ENCODE results near the gene MIPOL1. TPM values are rescaled to one million over a fixed set of nuclear protein-coding genes. Genes with fewer than 3 reads are reported as not detected.
A peak's percentile ranks its signal among the peaks of the same experiment; 100 is the strongest.
"Not testable (repeated sequence)": the region's sequence is repeated elsewhere in the genome, so short reads cannot be mapped to it uniquely, and the experiment has no call there.

Gene MIPOL1
- total and polyA plus RNA-seq, 3 donors from 2014 or later = 9.0 to 38.8 (median 31.6) TPM

GRCh38 chr14:37172936-37173614 lies 24.7 kb upstream of the MIPOL1 start:
- Histone ChIP-seq H3K9me3 (no peaks in the 10 kb centered on the region), H3K4me3 (peak overlapping the region; percentile 83 to 91), H3K4me1 (peaks cover 19% of the 10 kb centered on the region), H3K27me3 (no peaks in the 10 kb centered on the region), H3K27ac (peak overlapping the region; percentile 95 to 98), H3K36me3 (ENCODE audit: low read depth, missing control alignments) (no peaks in the 10 kb centered on the region)
- DNase-seq = peak; percentile 29
- TF ChIP-seq CTCF (IDR thresholded peaks at IDR 0.05) (no peak), POLR2A (IDR thresholded peaks at IDR 0.05) (no peak)
- intact Hi-C loops (cut with DNase I; ENCODE audit: low total_unique reads) = no loop called here
- 37 to 53% methylated on average over 5 of the region's 5 CpGs for WGBS, 2 donors

- no peak for DNase-seq
Observed at GRCh38 chr14:37179896-37180502, 17.7 kb upstream of the MIPOL1 start.

GRCh38 chr14:37180886-37181285 lies 16.9 kb upstream of the MIPOL1 start:
- H3K9me3 ChIP-seq; intact Hi-C loops (cut with DNase I; ENCODE audit: low total_unique reads); H3K4me1 ChIP-seq; DNase-seq; H3K27me3 ChIP-seq; H3K4me3 ChIP-seq; H3K27ac ChIP-seq; H3K36me3 ChIP-seq (ENCODE audit: low read depth, missing control alignments): not testable (repeated sequence)
- WGBS, 2 donors = 91 to 95% methylated on average over 7 of the region's 7 CpGs

More at GRCh38 chr14:37179896-37180502, 17.7 kb upstream of the MIPOL1 start:
- TF ChIP-seq POLR2A (IDR thresholded peaks at IDR 0.05) = no peak
- Histone ChIP-seq H3K36me3 (ENCODE audit: low read depth, missing control alignments) (no peaks in the 10 kb centered on the region), H3K27ac (no peak overlapping the region), H3K9me3 (no peaks in the 10 kb centered on the region), H3K4me1 (peaks cover 9% of the 10 kb centered on the region), H3K4me3 (no peak overlapping the region), H3K27me3 (no peaks in the 10 kb centered on the region)
- intact Hi-C loops (cut with DNase I; ENCODE audit: low total_unique reads) = no loop called here
- 91 to 93% methylated on average over 4 of the region's 4 CpGs for WGBS, 2 donors

GRCh38 chr14:37181441-37181840 lies 16.3 kb upstream of the MIPOL1 start:
- H3K4me1 ChIP-seq = no peaks in the 10 kb centered on the region
- H3K27me3 ChIP-seq = no peaks in the 10 kb centered on the region
- no peak for TF ChIP-seq CTCF (IDR thresholded peaks at IDR 0.05)
- no peak for TF ChIP-seq POLR2A (IDR thresholded peaks at IDR 0.05)
- no peaks in the 10 kb centered on the region for H3K36me3 ChIP-seq (ENCODE audit: low read depth, missing control alignments)
- no peak overlapping the region for H3K27ac ChIP-seq
- H3K9me3 ChIP-seq = no peaks in the 10 kb centered on the region
- no peak overlapping the region for H3K4me3 ChIP-seq
- 79 to 82% methylated on average over 6 of the region's 6 CpGs for WGBS, 2 donors
- DNase-seq = no peak
- intact Hi-C loops (cut with DNase I; ENCODE audit: low total_unique reads) = no loop called here

GRCh38 chr14:37184520-37184919 lies 13.2 kb upstream of the MIPOL1 start:
- DNase-seq; intact Hi-C loops (cut with DNase I; ENCODE audit: low total_unique reads); H3K9me3 ChIP-seq; H3K4me1 ChIP-seq; H3K27ac ChIP-seq; H3K36me3 ChIP-seq (ENCODE audit: low read depth, missing control alignments); H3K27me3 ChIP-seq; H3K4me3 ChIP-seq: not testable (repeated sequence)
- WGBS, 2 donors = 85 to 87% methylated on average over 8 of the region's 8 CpGs

- Histone ChIP-seq H3K4me3 (no peak overlapping the region), H3K4me1 (no peaks in the 10 kb centered on the region), H3K36me3 (ENCODE audit: low read depth, missing control alignments) (no peaks in the 10 kb centered on the region), H3K9me3 (no peaks in the 10 kb centered on the region), H3K27ac (no peak overlapping the region), H3K27me3 (no peaks in the 10 kb centered on the region)
- TF ChIP-seq CTCF (IDR thresholded peaks at IDR 0.05) (no peak), POLR2A (IDR thresholded peaks at IDR 0.05) (no peak)
- intact Hi-C loops (cut with DNase I; ENCODE audit: low total_unique reads) = no loop called here
- no peak for DNase-seq
Observed at GRCh38 chr14:37185670-37186069, 12.1 kb upstream of the MIPOL1 start.
